ENCODE results near the gene LIPT1. TPM values are rescaled to one million over a fixed set of nuclear protein-coding genes. Genes with fewer than 3 reads are reported as not detected.
"Not testable (repeated sequence)": the region's sequence is repeated elsewhere in the genome, so short reads cannot be mapped to it uniquely, and the experiment has no call there.

Gene LIPT1
- total RNA-seq, 1 donor from 2014 or later = 6.1 TPM

- intact Hi-C loops (cut with micrococcal nuclease) = no loop called here
These were observed 14.8 kb downstream of the LIPT1 start for GRCh38 chr2:99169534-99169933.

DNA sequence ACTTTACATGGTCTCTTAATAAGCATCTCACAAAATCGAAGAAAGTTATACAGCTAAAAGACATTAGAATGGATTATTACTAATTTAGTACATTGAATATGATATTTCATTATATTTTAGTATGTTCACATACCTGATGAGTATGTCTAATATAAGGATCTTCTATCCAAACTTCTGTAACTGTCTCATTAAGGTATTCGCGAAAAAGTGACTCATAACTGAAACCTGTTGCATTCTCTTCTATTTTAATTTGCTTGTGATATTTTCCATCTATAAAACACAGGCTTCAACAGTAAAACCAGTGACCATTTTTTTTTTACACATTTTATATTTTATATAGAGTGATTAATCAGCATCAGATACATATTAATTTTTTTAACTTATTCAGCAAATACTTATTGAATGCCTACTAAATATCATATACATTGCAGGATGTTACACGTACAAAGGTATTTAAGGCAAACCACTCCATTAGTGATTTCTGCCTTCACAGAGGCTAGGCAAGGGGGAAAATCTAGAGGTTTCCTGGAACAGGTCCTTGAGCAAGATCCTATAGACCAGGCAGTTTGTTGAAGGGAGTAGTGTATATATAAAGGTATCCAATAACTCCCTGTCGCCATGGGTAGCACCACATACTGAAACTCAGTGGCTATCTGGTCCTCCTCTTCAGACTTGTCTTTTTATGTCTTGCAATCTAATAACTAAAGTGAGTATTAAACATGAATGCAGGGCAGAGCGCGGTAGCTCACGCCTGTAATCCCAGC, 16.8 kb downstream of the LIPT1 start:
- intact Hi-C loops (cut with micrococcal nuclease) = no loop called here

GRCh38 chr2:99180755-99181623, 26.2 kb downstream of the LIPT1 start, which contains the start of the genes MITD1 and MRPL30:
Gene MITD1, minus strand, starts transcription at chr2:99181058. Its CDS starts 77 bp downstream, at chr2:99180981.
Gene MRPL30, plus strand, starts transcription at chr2:99181184. Its CDS starts 5,020 bp downstream, at chr2:99186204.
- intact Hi-C loops (cut with micrococcal nuclease) = loop anchor here (1.0 to 5.0 kb wide), 8 partner anchors 26 to 1536 kb away; partner anchors contain the start of genes C2orf15, COA5, PDCL3 and REV1

GRCh38 chr2:99181624-99182000, 26.8 kb downstream of the LIPT1 start:
- intact Hi-C loops (cut with micrococcal nuclease) = loop anchor here (1.0 to 5.0 kb wide), 8 partner anchors 26 to 1537 kb away; partner anchors contain the start of genes C2orf15, COA5, PDCL3 and REV1

DNA sequence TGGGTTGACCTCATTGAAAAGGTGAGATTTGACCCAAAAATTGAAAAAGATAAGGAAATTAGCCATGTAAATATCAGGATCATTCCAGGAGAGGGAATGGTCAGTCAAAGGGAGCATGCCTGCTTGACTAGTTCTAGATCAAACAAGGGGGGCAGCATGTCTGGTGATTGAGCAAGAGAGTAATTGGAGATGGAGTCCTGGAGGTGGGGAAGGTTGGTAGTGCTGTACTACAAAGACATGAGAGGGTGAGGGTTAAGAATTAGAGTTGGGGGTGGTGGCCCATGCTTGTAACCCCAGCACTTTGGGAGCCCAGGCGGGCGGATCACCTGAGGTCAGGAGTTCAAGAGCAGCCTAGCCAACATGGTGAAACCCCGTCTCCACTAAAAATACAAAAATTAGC, 28.3 kb downstream of the LIPT1 start:
- intact Hi-C loops (cut with micrococcal nuclease) = loop anchor here (5.0 kb wide), 1 partner anchor 411 kb away; no protein-coding TSS in a partner anchor

GRCh38 chr2:99184811-99185210, 30.0 kb downstream of the LIPT1 start:
- intact Hi-C loops (cut with micrococcal nuclease) = loop anchor here (5.0 kb wide), 1 partner anchor 413 kb away; no protein-coding TSS in a partner anchor

DNA sequence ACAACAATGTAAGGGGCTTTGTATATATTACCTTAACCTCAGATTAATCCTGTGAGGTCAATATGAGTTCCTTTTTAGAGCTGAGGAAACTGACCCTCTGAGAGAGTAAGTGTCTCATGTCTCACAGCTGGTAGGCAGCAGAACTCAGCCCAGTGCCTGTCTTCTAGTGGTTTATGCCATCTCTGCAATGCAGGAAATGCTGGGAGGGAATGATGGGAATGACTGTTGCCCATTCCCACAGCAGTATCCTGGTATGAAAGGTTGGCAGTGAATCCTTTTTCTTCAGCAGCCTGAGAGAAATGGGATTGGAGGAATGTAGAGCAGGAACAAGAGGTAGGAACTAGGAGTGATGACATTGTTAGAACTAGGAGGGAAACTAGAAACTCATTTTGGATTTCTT, 32.2 kb downstream of the LIPT1 start:
- intact Hi-C loops (cut with micrococcal nuclease) = no loop called here

- intact Hi-C loops (cut with micrococcal nuclease) = no loop called here
These were observed 33.6 kb downstream of the LIPT1 start for GRCh38 chr2:99188357-99188756.

GRCh38 chr2:99190548-99190947, 35.8 kb downstream of the LIPT1 start:
- intact Hi-C loops (cut with micrococcal nuclease) = no loop called here

GRCh38 chr2:99192364-99192763, 37.6 kb downstream of the LIPT1 start:
- intact Hi-C loops (cut with micrococcal nuclease) = not testable (repeated sequence)

DNA sequence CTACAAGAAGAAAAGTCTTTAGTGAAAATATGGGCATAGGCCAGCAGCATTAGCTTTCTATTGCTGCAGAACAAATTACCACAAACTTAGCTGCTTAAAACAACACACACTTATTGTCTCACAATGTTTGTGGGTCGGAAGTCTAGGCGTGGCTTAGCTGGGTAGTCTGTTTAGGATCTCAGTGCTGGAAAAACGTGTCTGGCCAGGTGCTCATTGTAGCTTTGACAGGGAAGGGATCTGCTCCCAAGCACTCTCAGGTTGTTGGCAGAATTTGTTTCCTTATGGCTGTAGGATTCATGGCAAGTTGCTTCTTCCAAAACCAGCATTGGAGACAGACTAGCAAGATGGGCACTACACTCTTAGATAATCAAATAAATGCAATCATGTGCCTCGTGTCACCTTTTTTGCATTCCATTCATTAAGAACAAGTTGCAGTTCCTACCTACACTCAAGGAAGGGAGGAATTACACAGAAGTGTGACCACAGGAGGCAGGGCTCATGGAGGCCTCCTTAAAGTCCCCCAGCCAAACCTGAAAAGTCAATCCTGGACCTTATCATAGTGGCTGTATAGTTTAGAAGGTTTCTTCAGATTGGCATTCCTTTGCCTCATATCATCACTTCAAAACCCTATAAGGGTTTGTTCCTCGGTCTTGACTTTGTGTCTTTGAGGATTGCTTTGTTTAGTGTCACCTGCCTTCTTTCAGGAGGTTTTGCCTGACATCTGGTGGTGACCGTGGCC, 43.5 kb downstream of the LIPT1 start:
- intact Hi-C loops (cut with micrococcal nuclease) = no loop called here

GRCh38 chr2:99200076-99200800, 45.5 kb downstream of the LIPT1 start:
- intact Hi-C loops (cut with micrococcal nuclease) = no loop called here

DNA sequence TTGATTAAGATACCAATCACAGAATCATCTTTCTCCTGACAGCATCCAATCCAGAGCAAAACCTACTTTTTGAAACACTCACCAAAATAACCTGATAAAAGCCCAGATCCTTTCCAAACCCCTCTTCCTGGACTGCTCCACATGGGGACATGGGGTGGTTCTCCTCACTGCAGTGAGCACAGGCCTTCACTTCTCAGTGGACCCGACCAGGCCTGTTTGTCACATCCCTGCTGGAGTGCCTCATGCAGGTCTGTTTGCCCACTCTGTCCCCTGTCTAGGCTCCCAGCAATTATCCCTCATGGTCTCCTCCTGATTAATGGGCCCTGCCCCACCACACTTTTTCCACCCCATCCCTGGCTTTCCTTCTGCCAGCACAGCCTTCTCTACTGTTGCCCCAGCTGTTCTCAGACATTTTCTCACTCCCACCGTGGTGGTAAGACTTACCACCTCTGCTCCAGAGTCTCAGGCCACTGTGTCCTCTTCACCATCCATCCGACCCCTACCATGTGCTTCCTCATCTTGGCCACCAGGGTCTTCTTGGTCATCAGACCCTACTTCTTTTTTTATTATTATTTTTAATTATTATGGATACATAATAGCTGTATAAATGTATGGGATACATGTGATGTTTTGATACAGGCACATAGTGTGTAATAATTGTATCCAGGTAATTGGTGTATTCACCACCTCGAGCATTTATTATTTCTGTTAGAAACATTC, 47.4 kb downstream of the LIPT1 start:
- intact Hi-C loops (cut with micrococcal nuclease) = no loop called here

DNA sequence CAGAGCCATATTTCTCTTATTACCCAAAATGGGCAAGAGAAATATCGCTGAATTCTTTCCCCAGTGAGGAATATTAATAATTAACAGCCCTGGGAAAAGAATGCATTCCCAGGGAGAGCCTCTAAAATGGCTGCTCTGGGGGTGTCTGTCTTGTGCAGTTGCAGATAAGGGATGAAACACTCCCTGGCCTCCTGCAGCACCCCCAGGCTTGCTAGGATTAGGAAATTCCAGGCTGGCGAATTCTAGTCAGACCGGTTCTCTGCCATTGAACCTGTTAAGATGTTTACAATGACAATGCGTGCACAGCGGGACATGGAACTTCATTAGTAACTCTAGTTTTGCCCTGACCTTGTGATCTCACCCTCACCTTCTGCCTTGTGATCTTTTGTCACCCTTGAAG, 50.7 kb downstream of the LIPT1 start:
- intact Hi-C loops (cut with micrococcal nuclease) = no loop called here

Other genes starting within 250 kb of the LIPT1 start
- 0.98 and 1.2 TPM in 2 replicates for gene CRACDL, start 218.7 kb upstream of the LIPT1 start, total RNA-seq
- gene C2orf15, start 13.3 kb upstream of the LIPT1 start, total RNA-seq = 0.20 and 0.25 TPM in 2 replicates
- 5.0 and 5.9 TPM in 2 replicates for gene TSGA10, start within 50 bp of the LIPT1 start, total RNA-seq
- 73.7 and 78.7 TPM in 2 replicates for gene MITD1, start 26.1 kb downstream of the LIPT1 start, total RNA-seq
- 22.7 and 23.2 TPM in 2 replicates for gene MRPL30, start 26.2 kb downstream of the LIPT1 start, total RNA-seq
- gene LYG2, start 100.7 kb downstream of the LIPT1 start, total RNA-seq = not detected in 2 replicates
- gene LYG1, start 146.2 kb downstream of the LIPT1 start, total RNA-seq = 2.7 and 2.8 TPM in 2 replicates
- 33.2 and 37.7 TPM in 2 replicates for gene TXNDC9, start 181.4 kb downstream of the LIPT1 start, total RNA-seq
- gene EIF5B, start 182.4 kb downstream of the LIPT1 start, total RNA-seq = 53.6 and 58.2 TPM in 2 replicates